ENCODE measurements around the gene ARHGEF28.

- TF ChIP-seq, protein P1, sequence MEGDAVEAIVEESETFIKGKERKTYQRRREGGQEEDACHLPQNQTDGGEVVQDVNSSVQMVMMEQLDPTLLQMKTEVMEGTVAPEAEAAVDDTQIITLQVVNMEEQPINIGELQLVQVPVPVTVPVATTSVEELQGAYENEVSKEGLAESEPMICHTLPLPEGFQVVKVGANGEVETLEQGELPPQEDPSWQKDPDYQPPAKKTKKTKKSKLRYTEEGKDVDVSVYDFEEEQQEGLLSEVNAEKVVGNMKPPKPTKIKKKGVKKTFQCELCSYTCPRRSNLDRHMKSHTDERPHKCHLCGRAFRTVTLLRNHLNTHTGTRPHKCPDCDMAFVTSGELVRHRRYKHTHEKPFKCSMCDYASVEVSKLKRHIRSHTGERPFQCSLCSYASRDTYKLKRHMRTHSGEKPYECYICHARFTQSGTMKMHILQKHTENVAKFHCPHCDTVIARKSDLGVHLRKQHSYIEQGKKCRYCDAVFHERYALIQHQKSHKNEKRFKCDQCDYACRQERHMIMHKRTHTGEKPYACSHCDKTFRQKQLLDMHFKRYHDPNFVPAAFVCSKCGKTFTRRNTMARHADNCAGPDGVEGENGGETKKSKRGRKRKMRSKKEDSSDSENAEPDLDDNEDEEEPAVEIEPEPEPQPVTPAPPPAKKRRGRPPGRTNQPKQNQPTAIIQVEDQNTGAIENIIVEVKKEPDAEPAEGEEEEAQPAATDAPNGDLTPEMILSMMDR (IDR thresholded peaks at IDR 0.05; ENCODE audit: insufficient read depth, low read depth, low read length), result no peak
- TF ChIP-seq EZH2 (IDR thresholded peaks at IDR 0.05; ENCODE audit: insufficient read depth, low read length), result no peak
These were observed 313.6 kb downstream of the ARHGEF28 start for GRCh38 chr5:73939557-73939956.
